Motor neuron (in vitro differentiated cells): Measurements from ENCODE around the gene EME1. TPM values are rescaled to one million over a fixed set of nuclear protein-coding genes. Genes with fewer than 3 reads are reported as not detected.
"Not testable (repeated sequence)": the region's sequence is repeated elsewhere in the genome, so short reads cannot be mapped to it uniquely, and the experiment has no call there.

Experiments used
- ATAC-seq, 8 experiments: fragments of 200-7000 bp; cut with Tn5 transposase; replicated peaks in 6 of 8; 2 replicates each; pipeline ENCODE4 v1.8.0; 2021; ENCODE audit warnings: mild to moderate bottlenecking in 8 of 8, moderate library complexity in 8 of 8
- H3K27ac ChIP-seq, 2 donors: fragments of 250-450 bp; sonication (Bioruptor Pico); 2 replicates each; pipeline ENCODE4 v1.9.0; 2021; ENCODE audit warnings: antibody characterized with exemption in 2 of 2, mild to moderate bottlenecking in 2 of 2, moderate library complexity in 1 of 2
- H3K4me1 ChIP-seq, 2 donors: fragments of 250-450 bp; sonication (Bioruptor Pico); replicated peaks in 1 of 2; 2 replicates each; pipeline ENCODE4 v1.6.1; 2021; ENCODE audit warnings: antibody characterized with exemption in 2 of 2, mild to moderate bottlenecking in 2 of 2, moderate library complexity in 1 of 2
- H3K4me3 ChIP-seq, 5 donors: fragments of 250-450 bp; sonication (Bioruptor Pico); 2 replicates each; pipeline ENCODE4 v1.9.0; 2021; ENCODE audit warnings: antibody characterized with exemption in 5 of 5, mild to moderate bottlenecking in 5 of 5, moderate library complexity in 4 of 5
- WGBS, 10 experiments: fragments of 450-650 bp; shearing (Covaris generic); methylation state at CpG; one replicate each; pipeline ENCODE4 v1.0.0; 2022; 5-methylcytosine and 5-hydroxymethylcytosine counted together
- in situ Hi-C, 9 experiments: fragments of 400-800 bp; cut with MboI; loops; one replicate each; pipeline ENCODE4 v1.15.0; 2021; ENCODE audit warnings: low sequenced_read_pairs in 9 of 9, low pct_unique_long_range_greater_than_20kb in 2 of 9; ENCODE audit not compliant: unreplicated experiment in 9 of 9
- total RNA-seq, 8 experiments: library from RNA; unstranded; fragments of 300-600 nt; gene quantifications; 2 replicates each; pipeline versions ENCODE4 v1.2.3 to v1.2.4, GENCODE V29; 2022

Gene EME1
- total RNA-seq = 10 to 100 TPM in 2 of 8 experiments, 1 to 10 TPM in 5, under 1 TPM in 1; 0.66 to 14.5 (median 5.7) TPM

GRCh38 chr17:50372758-50373556, at the start of gene EME1, which contains the start of gene MRPL27:
Gene EME1 (plus strand): TSS chr17:50373229. CDS start chr17:50375209, 1,980 bp downstream.
Gene MRPL27 (minus strand): TSS chr17:50373184. CDS start chr17:50373170, 14 bp downstream.
- in situ Hi-C loops = no loop called here
- 0 to 7% (median 1%) methylated on average over 1 to 18 of the region's 42 CpGs; no CpG with 5 or more reads in 1 of the 10 experiments for WGBS, 10 experiments
- H3K27ac ChIP-seq = peak within 1 kb of the TSS; percentile 97 to 99
- peaks cover 8 to 12% of the 10 kb centered on the region in 2 donors for H3K4me1 ChIP-seq
- H3K4me3 ChIP-seq = peak within 1 kb of the TSS; percentile 71 to 90 (median 89)
- peak; percentile 93 to 98 (median 95) for ATAC-seq

DNA sequence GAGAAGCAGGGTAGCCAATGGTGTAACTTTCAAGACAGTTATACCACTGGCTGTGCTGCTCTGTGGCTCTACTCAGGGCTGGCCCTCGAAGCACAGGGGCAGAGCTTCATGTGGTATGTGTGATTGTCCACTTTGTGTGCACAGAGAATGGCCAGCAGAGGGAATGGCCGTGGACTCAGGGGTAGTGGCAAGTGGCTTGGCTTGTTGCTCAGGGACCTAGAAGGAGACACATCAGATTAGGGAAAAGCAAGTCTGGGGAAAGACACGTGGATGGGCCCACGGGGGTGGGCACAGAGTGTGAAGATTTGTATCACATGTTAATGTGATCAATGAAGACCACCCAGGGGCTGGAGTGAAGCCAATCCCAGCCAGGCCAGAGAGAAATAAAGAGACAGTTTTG, 47.1 kb upstream of the EME1 start:
- ATAC-seq = no peak
- in situ Hi-C loops = no loop called here
- Histone ChIP-seq H3K4me1 (no peaks in the 10 kb centered on the region), H3K27ac (no peak overlapping the region), H3K4me3 (no peak overlapping the region)
- WGBS, 10 experiments = 8 to 85% (median 51%) methylated on average over 2 to 4 of the region's 4 CpGs; no CpG with 5 or more reads in 4 of the 10 experiments

- no peaks in the 10 kb centered on the region for H3K4me1 ChIP-seq
- WGBS, 10 experiments = 43 to 100% (median 78%) methylated on average over 1 to 8 of the region's 9 CpGs; no CpG with 5 or more reads in 3 of the 10 experiments
- no peak overlapping the region for H3K4me3 ChIP-seq
- ATAC-seq = no peak
- H3K27ac ChIP-seq = no peak overlapping the region
- in situ Hi-C loops = no loop called here
These were observed 46.1 kb upstream of the EME1 start for GRCh38 chr17:50326831-50327364.

- in situ Hi-C loops = no loop called here
- no peak for ATAC-seq
- no peaks in the 10 kb centered on the region for H3K4me1 ChIP-seq
- H3K27ac ChIP-seq = no peak overlapping the region
- no peak overlapping the region for H3K4me3 ChIP-seq
- WGBS, 10 experiments = 18 to 66% (median 60%) methylated on average over 1 to 16 of the region's 21 CpGs; no CpG with 5 or more reads in 3 of the 10 experiments
These were observed 44.4 kb upstream of the EME1 start for GRCh38 chr17:50328363-50329325.

DNA sequence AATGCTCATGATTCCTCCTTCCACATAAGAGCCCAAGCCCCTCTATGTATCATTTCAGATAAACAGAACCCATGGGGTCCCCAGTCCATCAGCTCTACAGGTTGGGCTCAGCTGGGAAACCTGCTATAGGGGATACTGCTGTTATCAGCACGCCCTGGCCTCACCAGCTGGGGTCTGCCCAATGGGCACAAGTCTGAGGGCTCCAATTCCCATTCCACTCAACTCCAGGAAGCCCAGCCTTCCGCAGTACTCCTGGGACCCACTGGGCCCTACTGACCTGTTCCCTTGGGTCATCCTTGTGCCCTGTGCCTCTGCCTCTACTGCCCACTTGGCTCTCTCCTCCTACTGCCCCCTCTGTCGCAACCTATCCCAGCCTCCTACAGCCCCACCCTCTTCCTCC, 43.3 kb upstream of the EME1 start:
- Histone ChIP-seq H3K4me1 (no peaks in the 10 kb centered on the region), H3K27ac (no peak overlapping the region), H3K4me3 (no peak overlapping the region)
- ATAC-seq = no peak
- in situ Hi-C loops = no loop called here
- WGBS, 10 experiments = 80 to 100% (median 90%) methylated on average over 1 to 3 of the region's 3 CpGs; no CpG with 5 or more reads in 6 of the 10 experiments

GRCh38 chr17:50330151-50330775, 42.8 kb upstream of the EME1 start:
- in situ Hi-C loops = no loop called here
- no peak for ATAC-seq
- Histone ChIP-seq H3K4me1 (no peaks in the 10 kb centered on the region), H3K4me3 (no peak overlapping the region), H3K27ac (no peak overlapping the region)
- 54 to 100% (median 87%) methylated on average over 1 to 11 of the region's 11 CpGs; no CpG with 5 or more reads in 5 of the 10 experiments for WGBS, 10 experiments

GRCh38 chr17:50331085-50331791, 41.8 kb upstream of the EME1 start:
- H3K4me3 ChIP-seq = no peak overlapping the region
- 0 to 100% (median 68%) methylated on average over 1 to 4 of the region's 4 CpGs; no CpG with 5 or more reads in 6 of the 10 experiments for WGBS, 10 experiments
- no peak for ATAC-seq
- no peaks in the 10 kb centered on the region for H3K4me1 ChIP-seq
- in situ Hi-C loops = no loop called here
- no peak overlapping the region for H3K27ac ChIP-seq

DNA sequence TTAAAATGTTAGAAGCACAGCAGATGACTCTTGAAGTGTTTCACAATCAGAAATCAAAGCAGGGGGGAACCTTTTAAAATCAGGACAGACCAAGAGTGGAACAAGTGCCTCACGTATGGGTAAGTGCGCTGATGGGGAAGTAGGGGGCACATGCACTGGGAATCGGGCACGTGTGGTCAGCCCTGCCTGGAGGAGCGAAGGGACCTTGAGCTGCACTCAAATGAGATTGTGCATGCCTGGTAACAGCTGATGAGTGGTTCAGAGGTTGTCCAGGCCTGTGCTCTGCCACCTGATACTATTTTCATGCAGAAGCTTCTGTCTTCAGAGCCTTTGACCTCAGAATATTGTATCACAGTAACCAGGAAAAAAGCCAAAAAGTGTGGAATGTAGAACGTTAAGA, 40.8 kb upstream of the EME1 start:
- no peak for ATAC-seq
- WGBS, 10 experiments = 0 to 100% (median 72%) methylated on average over 1 to 5 of the region's 6 CpGs; no CpG with 5 or more reads in 3 of the 10 experiments
- in situ Hi-C loops = no loop called here

GRCh38 chr17:50333291-50334057, 39.6 kb upstream of the EME1 start:
- WGBS, 10 experiments = 12 to 100% (median 58%) methylated on average over 1 to 8 of the region's 14 CpGs
- H3K4me3 ChIP-seq, ATAC-seq, H3K4me1 ChIP-seq, H3K27ac ChIP-seq, in situ Hi-C loops: not testable (repeated sequence)

More for the DNA sequence above, 40.8 kb upstream of the EME1 start:
- no peak overlapping the region for H3K4me3 ChIP-seq
- no peaks in the 10 kb centered on the region for H3K4me1 ChIP-seq
- no peak overlapping the region for H3K27ac ChIP-seq

- in situ Hi-C loops = no loop called here
- Histone ChIP-seq H3K4me1 (no peaks in the 10 kb centered on the region), H3K4me3 (no peak overlapping the region), H3K27ac (no peak overlapping the region)
- WGBS, 10 experiments = 0 to 100% (median 75%) methylated on average over 1 to 2 of the region's 2 CpGs; no CpG with 5 or more reads in 2 of the 10 experiments
- no peak for ATAC-seq
These were observed 35.1 kb upstream of the EME1 start for GRCh38 chr17:50337956-50338355.

DNA sequence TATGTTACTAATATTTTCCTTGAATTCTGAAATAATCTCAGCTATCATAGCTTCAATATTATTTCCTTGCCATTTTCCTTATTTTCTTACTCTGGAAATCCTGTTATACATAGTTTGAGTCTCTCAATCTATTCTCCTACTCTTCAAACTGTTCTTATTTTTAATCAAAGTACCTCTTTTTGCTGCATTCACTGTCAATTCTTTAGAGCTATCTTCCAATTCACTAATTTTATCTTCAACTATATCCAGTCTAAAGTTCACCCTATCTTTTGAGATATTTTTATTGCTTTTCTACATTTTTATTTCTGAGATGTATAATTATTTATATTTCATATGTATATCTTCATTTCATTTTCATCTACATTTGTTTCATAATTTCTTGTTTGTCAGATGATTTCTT, 34.4 kb upstream of the EME1 start:
- in situ Hi-C loops = no loop called here
- no peaks in the 10 kb centered on the region for H3K4me1 ChIP-seq
- no peak overlapping the region for H3K4me3 ChIP-seq
- no peak for ATAC-seq
- H3K27ac ChIP-seq = no peak overlapping the region
